AG20443 (cell line): ENCODE results near the gene BFAR.
"Not testable (repeated sequence)": the region's sequence is repeated elsewhere in the genome, so short reads cannot be mapped to it uniquely, and the experiment has no call there.

Source experiments
- DNase-seq: peaks from one replicate; pipeline ENCODE4 v3.0.0; 2012; ENCODE audit warnings: low spot score, mixed read lengths

BFAR gene

GRCh38 chr16:14685870-14686793 lies 53.4 kb downstream of the BFAR start:
- not testable (repeated sequence) for DNase-seq

GRCh38 chr16:14694129-14694528 lies 61.4 kb downstream of the BFAR start, which contains the start of gene PLA2G10:
Gene PLA2G10 (minus strand): TSS chr16:14694308. CDS start chr16:14694229, 79 bp downstream.
- not testable (repeated sequence) for DNase-seq

GRCh38 chr16:14701859-14702258 lies 69.1 kb downstream of the BFAR start:
- not testable (repeated sequence) for DNase-seq

GRCh38 chr16:14702672-14703071 lies 69.9 kb downstream of the BFAR start:
- DNase-seq = not testable (repeated sequence)

GRCh38 chr16:14703156-14704011 lies 70.6 kb downstream of the BFAR start, which contains the start of gene NPIPA3:
Gene NPIPA3 (plus strand): TSS chr16:14703411. CDS start chr16:14708944, 5,533 bp downstream.
- not testable (repeated sequence) for DNase-seq
